HepG2 (cell line): ENCODE data around the gene P3H2.

Experiments used
- CBFB ChIP-seq: sonication (generic); formaldehyde crosslinking; IDR thresholded peaks from 2 replicates; pipeline ENCODE4 v1.4.0; 2020; ENCODE audit warnings: missing genetic modification reagents
- FIP1L1 ChIP-seq: fragments of 200-400 bp; formaldehyde crosslinking; IDR thresholded peaks from 2 replicates; pipeline ENCODE4 v1.6.1; 2018; ENCODE audit warnings: low read depth, mild to moderate bottlenecking, low read length, moderate library complexity, borderline replicate concordance; ENCODE audit not compliant: insufficient read depth
- MYC ChIP-seq: sonication (generic); formaldehyde crosslinking; IDR thresholded peaks from 2 replicates; pipeline ENCODE4 v1.9.0; 2021; ENCODE audit warnings: missing genetic modification reagents, borderline replicate concordance
- RAD21 ChIP-seq: fragments of 450-650 bp; formaldehyde crosslinking; IDR thresholded peaks from 2 replicates; pipeline ENCODE4 v1.5.0; 2020; ENCODE audit warnings: mild to moderate bottlenecking
- ZNF232 ChIP-seq: sonication (generic); formaldehyde crosslinking; IDR thresholded peaks from 2 replicates; pipeline ENCODE4 v1.4.0; 2020; ENCODE audit warnings: missing genetic modification reagents, borderline replicate concordance
- ZNF354B ChIP-seq: sonication (generic); formaldehyde crosslinking; IDR thresholded peaks from 2 replicates; pipeline ENCODE4 v1.8.0; 2022; ENCODE audit warnings: mild to moderate bottlenecking, missing genetic modification reagents
- TF ChIP-seq, protein P1 (sequence below): IDR thresholded peaks from 2 replicates; pipeline ENCODE4 v1.6.1; 2012; ENCODE audit warnings: inconsistent platforms
- TF ChIP-seq, protein P2 (sequence below): sonication (generic); formaldehyde crosslinking; IDR thresholded peaks from 2 replicates; pipeline ENCODE4 v1.4.0; 2020; ENCODE audit warnings: missing genetic modification reagents
- TF ChIP-seq, protein P3 (sequence below): sonication (generic); formaldehyde crosslinking; IDR thresholded peaks from 2 replicates; pipeline ENCODE4 v1.5.0; 2020; ENCODE audit warnings: mild to moderate bottlenecking, missing genetic modification reagents, moderate library complexity

DNA sequence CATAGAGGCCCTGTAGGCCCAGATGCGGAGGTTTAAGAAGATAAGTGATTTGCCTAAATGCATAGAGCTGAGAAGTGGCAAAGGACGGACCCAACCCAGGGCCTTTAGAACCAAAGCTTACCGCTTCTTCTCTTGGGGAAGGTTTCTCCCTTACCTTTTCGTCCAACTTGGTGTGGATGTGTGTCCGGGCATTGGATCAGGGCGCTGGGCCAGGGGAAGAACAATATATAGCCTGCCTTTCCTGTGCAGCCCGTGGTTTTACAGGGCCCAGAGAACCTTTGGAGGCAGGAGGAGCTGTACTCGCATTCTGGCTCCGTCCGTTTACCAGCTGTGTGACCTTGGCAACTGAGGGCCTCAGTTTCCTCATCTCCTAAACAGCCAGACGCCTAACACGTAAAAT is 686 bp upstream of the P3H2 start:
- TF ChIP-seq FIP1L1 (no peak), CBFB (CRISPR knock-in tag) (no peak), ZNF354B (CRISPR knock-in tag) (no peak), RAD21 (CRISPR knock-in tag) (no peak), MYC (no peak), ZNF232 (CRISPR knock-in tag) (no peak)
- TF ChIP-seq, protein P1, sequence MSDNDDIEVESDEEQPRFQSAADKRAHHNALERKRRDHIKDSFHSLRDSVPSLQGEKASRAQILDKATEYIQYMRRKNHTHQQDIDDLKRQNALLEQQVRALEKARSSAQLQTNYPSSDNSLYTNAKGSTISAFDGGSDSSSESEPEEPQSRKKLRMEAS = no peak
- TF ChIP-seq, protein P2, sequence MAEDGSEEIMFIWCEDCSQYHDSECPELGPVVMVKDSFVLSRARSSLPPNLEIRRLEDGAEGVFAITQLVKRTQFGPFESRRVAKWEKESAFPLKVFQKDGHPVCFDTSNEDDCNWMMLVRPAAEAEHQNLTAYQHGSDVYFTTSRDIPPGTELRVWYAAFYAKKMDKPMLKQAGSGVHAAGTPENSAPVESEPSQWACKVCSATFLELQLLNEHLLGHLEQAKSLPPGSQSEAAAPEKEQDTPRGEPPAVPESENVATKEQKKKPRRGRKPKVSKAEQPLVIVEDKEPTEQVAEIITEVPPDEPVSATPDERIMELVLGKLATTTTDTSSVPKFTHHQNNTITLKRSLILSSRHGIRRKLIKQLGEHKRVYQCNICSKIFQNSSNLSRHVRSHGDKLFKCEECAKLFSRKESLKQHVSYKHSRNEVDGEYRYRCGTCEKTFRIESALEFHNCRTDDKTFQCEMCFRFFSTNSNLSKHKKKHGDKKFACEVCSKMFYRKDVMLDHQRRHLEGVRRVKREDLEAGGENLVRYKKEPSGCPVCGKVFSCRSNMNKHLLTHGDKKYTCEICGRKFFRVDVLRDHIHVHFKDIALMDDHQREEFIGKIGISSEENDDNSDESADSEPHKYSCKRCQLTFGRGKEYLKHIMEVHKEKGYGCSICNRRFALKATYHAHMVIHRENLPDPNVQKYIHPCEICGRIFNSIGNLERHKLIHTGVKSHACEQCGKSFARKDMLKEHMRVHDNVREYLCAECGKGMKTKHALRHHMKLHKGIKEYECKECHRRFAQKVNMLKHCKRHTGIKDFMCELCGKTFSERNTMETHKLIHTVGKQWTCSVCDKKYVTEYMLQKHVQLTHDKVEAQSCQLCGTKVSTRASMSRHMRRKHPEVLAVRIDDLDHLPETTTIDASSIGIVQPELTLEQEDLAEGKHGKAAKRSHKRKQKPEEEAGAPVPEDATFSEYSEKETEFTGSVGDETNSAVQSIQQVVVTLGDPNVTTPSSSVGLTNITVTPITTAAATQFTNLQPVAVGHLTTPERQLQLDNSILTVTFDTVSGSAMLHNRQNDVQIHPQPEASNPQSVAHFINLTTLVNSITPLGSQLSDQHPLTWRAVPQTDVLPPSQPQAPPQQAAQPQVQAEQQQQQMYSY (CRISPR knock-in tag) = no peak
- TF ChIP-seq, protein P3, sequence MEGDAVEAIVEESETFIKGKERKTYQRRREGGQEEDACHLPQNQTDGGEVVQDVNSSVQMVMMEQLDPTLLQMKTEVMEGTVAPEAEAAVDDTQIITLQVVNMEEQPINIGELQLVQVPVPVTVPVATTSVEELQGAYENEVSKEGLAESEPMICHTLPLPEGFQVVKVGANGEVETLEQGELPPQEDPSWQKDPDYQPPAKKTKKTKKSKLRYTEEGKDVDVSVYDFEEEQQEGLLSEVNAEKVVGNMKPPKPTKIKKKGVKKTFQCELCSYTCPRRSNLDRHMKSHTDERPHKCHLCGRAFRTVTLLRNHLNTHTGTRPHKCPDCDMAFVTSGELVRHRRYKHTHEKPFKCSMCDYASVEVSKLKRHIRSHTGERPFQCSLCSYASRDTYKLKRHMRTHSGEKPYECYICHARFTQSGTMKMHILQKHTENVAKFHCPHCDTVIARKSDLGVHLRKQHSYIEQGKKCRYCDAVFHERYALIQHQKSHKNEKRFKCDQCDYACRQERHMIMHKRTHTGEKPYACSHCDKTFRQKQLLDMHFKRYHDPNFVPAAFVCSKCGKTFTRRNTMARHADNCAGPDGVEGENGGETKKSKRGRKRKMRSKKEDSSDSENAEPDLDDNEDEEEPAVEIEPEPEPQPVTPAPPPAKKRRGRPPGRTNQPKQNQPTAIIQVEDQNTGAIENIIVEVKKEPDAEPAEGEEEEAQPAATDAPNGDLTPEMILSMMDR (CRISPR knock-in tag) = no peak
